GM10266 (cell line): ENCODE data around the gene ACAD11.

Experiments
- DNase-seq: peaks from one replicate; pipeline ENCODE4 v3.0.0; 2012; ENCODE audit errors: extremely low spot score
- TF ChIP-seq, protein P1 (sequence below): IDR thresholded peaks from 2 replicates; pipeline ENCODE4 v1.5.1; 2012; ENCODE audit warnings: mild to moderate bottlenecking, low read depth; ENCODE audit not compliant: control insufficient read depth, insufficient read depth; ENCODE audit errors: missing control alignments

The ACAD11 gene

DNA sequence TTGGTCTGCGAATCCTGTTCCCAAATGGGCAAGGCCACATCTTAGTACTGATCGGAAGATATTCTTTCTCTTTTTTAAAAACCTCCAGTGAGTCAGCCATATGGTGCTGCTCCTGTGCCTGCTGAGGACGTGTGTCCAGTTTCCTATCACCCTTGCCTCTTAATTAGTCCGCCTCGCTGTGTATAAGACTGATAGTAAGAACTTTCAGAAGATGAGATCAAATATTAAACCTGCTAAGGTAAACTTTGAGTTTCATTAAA, 1.1 kb upstream of the ACAD11 start:
- TF ChIP-seq, protein P1, sequence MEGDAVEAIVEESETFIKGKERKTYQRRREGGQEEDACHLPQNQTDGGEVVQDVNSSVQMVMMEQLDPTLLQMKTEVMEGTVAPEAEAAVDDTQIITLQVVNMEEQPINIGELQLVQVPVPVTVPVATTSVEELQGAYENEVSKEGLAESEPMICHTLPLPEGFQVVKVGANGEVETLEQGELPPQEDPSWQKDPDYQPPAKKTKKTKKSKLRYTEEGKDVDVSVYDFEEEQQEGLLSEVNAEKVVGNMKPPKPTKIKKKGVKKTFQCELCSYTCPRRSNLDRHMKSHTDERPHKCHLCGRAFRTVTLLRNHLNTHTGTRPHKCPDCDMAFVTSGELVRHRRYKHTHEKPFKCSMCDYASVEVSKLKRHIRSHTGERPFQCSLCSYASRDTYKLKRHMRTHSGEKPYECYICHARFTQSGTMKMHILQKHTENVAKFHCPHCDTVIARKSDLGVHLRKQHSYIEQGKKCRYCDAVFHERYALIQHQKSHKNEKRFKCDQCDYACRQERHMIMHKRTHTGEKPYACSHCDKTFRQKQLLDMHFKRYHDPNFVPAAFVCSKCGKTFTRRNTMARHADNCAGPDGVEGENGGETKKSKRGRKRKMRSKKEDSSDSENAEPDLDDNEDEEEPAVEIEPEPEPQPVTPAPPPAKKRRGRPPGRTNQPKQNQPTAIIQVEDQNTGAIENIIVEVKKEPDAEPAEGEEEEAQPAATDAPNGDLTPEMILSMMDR = no peak
- DNase-seq = no peak

DNA sequence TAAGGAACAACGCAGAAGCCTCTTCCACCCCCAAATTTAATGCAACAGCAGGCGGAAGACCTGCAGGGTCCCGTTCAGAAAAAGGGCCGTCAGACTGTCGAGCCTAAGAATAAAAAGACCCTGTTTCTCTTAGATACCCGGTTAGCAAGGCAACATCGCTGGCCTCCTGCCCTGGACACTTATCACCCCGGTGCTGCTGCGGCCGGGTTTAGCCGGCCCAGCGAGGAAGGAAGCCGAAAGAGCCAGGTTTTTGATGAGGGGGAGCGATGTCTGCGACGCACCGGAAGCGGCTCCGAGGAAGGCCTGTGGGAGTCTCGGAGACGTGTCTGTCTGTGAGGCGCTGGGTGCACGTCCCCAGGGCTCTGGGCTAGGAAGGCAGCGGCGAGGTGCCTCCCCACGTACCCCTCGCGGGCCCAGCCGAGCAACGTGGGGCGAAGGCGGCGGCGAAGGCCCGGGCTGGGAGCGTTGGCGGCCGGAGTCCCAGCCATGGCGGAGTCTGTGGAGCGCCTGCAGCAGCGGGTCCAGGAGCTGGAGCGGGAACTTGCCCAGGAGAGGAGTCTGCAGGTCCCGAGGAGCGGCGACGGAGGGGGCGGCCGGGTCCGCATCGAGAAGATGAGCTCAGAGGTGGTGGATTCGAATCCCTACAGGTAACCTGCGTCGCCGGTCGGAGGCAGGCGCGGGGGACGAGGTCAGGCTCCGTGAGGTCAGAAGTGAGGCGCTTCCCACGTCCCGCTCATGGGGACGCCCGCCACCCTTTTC, 622 bp upstream of the ACAD11 start, which contains the start of gene UBA5:
Gene UBA5, plus strand, starts transcription at position 278 of the 759 bp plus-strand sequence. Its CDS starts 209 bp downstream, at position 487.
- peak; percentile 74 for DNase-seq
- TF ChIP-seq, protein P1 = peak; percentile 4

DNA sequence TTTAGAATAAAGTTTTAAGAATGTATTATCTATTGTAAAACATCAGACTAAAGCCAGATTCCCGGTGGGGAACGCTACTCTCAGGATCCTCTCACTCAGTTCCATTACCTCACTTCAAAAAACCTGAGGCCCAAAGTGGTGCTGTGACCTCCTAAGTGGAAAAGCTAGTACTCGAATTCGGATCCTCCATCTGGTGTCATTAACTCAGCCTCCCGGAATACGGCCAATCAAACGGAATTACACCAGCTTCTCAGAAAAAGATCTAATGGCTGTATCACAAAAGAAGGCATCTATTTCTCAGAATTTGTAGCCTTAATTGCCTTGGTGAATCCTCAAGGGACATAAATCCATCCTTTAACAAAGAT, 627 bp downstream of the ACAD11 start:
- TF ChIP-seq, protein P1 = no peak
- peak; percentile 11 for DNase-seq

DNA sequence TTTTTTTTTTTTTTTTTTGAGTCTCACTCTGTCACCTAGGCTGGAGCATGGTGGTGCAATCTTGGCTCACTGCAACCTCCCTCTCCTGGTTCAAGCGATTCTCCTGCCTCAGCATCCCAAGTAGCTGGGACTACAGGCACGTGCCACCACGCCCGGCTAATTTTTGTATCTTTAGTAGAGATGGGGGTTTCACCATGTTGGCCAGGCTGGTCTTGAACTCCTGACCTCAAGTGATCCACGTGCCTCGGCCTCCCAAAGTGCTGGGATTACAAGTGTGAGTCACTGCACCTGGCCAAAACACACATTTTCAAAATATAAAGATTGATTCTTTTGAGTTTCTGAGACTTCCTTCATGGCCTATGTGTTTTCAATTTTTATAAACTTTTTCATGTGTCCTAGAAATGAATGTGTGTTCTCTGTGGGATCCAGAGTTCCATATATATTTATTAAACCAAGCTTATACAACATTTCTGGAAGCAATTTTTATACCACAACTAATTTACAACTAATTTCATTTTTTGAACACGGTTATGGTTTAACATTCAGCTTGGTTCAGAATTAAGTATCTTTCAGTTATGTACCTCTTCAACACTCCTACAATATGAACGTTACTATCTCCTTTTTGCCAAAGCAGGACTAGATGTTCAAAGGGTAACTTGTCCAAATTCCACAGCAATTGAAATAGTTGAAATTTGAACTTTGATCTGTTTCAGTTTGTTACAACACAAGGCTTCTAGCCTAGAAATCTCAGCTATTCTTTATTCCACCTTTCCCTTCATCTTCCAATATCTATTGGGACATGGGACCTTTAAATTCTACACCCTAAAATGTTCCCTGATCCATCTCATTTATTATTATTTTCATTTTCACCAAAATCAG, 1.5 kb downstream of the ACAD11 start:
- DNase-seq = no peak
- TF ChIP-seq, protein P1 = no peak

DNA sequence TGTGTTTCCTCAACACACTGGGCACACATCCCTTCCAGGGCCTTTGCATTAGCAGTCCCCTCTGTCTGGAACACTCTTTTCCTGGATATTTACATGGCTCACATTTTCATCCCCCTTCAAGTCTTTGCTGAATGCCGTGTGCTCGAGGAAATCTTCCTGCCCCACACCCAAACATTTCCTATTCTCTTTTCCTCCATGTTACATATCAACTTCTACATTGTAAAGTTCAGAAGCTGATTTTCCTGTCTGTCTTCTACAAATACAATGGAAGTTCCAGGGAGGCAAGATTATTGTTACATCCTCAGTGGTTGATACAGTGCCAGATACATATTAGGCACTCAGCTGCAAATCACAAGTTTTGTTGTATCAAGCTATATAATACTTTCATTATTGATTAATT, 4.1 kb downstream of the ACAD11 start:
- DNase-seq = no peak
- TF ChIP-seq, protein P1 = no peak

DNA sequence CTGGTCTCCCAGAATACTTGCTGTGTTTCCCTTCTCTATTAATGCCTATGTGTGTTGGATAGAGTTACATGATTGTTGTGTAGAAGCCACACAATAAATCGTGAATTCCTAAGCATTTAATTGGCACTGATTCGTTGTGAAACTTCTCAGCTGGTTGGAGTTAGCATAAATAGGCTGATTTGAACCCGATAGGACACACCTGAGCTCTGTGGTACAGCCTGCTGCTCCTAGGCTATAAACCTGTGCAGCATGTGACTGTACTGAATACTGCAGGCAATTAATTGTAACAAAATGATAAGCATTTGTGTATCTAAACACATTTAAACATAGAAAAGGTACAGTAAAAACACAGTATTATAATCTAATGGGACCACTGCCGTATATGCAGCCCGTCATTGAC, 4.9 kb downstream of the ACAD11 start:
- TF ChIP-seq, protein P1 = no peak
- no peak for DNase-seq

DNA sequence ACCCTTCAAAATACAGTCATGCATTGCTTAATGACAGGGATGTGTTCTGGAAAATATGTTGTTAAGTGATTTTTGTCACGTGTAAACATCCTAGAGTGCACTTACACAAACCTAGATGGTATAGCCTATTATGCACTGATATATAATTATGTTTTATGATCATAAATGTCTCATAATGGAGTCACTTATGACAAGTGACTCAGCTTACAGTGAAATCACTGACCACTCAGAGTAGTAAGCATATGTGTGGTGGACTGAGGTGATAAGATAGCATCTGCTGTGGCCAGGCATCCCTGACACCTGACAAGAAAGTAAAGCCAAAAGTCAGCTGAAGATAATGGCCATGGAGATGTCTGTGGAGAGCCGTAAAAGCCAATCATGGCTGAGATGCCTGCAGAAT, 5.4 kb downstream of the ACAD11 start:
- TF ChIP-seq, protein P1 = no peak
- no peak for DNase-seq
